HepG2 (cell line): Measurements from ENCODE around the gene C2orf81. TPM values are rescaled to one million over a fixed set of nuclear protein-coding genes. Genes with fewer than 3 reads are reported as not detected.

ENCODE experiments used
- EHMT2 ChIP-seq: fragments of 200-600 bp; sonication (generic); IDR thresholded peaks from 2 replicates; pipeline ENCODE4 v1.7.0; 2017; ENCODE audit warnings: antibody characterized with exemption, low read depth, low read length, borderline replicate concordance
- KLF16 ChIP-seq, 2 experiments: sonication (generic) in 1 of 2; formaldehyde crosslinking in 1 of 2; IDR thresholded peaks; 2 replicates each; pipeline versions ENCODE4 v1.6.1 to v1.8.0; 2016 to 2023; ENCODE audit warnings: missing genetic modification reagents in 2 of 2, missing compliant biosample characterization in 1 of 2
- SMAD3 ChIP-seq: sonication (generic); formaldehyde crosslinking; IDR thresholded peaks from 2 replicates; pipeline ENCODE4 v1.4.0; 2020; ENCODE audit warnings: missing genetic modification reagents
- SNAPC2 ChIP-seq: sonication (generic); formaldehyde crosslinking; IDR thresholded peaks from 2 replicates; pipeline ENCODE4 v1.8.1; 2022; ENCODE audit warnings: mild to moderate bottlenecking, missing genetic modification reagents
- TBX3 ChIP-seq: fragments of 450-650 bp; IDR thresholded peaks from 2 replicates; pipeline ENCODE4 v1.6.1; 2017; ENCODE audit warnings: antibody characterized with exemption, mild to moderate bottlenecking, inconsistent platforms, borderline replicate concordance
- ZNF205 ChIP-seq: IDR thresholded peaks from 2 replicates; pipeline ENCODE4 v1.6.1; 2018; ENCODE audit warnings: missing biosample characterization, missing genetic modification reagents
- ZNF460 ChIP-seq: sonication (generic); formaldehyde crosslinking; IDR thresholded peaks from 2 replicates; pipeline ENCODE4 v1.5.1; 2020; ENCODE audit warnings: missing genetic modification reagents, mild to moderate bottlenecking, borderline replicate concordance
- ZNF556 ChIP-seq: sonication (generic); formaldehyde crosslinking; IDR thresholded peaks from 2 replicates; pipeline ENCODE4 v1.4.0; 2020; ENCODE audit warnings: mild to moderate bottlenecking, missing genetic modification reagents, borderline replicate concordance
- polyA plus RNA-seq, 8 experiments: library from polyadenylated mRNA; depleted of rRNA in 3 of 8; stranded (reverse) in 7 of 8; unstranded in 1 of 8; fragments of >200 nt; fragmentation: Illumina TruSeq in 4 of 8; extraction: Trizol in 4 of 8; gene quantifications; 2 replicates each; pipeline versions ENCODE4 v1.2.1 to v1.2.3, GENCODE V29; 2011 to 2016; ENCODE audit warnings: low read depth in 4 of 8, missing spikeins in 1 of 8, mixed read lengths in 1 of 8; ENCODE audit not compliant: insufficient read depth in 1 of 8
- total RNA-seq, 5 experiments: library from RNA; depleted of rRNA; stranded (reverse); fragments of >200 nt; fragmentation: Illumina TruSeq; extraction: Trizol; gene quantifications; 2 replicates each; pipeline ENCODE4 v1.2.3, GENCODE V29; 2016; ENCODE audit warnings: low read depth in 1 of 5
- TF ChIP-seq, protein P1 (sequence below): sonication (generic); formaldehyde crosslinking; IDR thresholded peaks from 2 replicates; pipeline ENCODE4 v1.5.1; 2020; ENCODE audit warnings: mild to moderate bottlenecking, moderate library complexity, missing genetic modification reagents

The C2orf81 gene
- total and polyA plus RNA-seq, 2 of the 13 experiments (the other 11 are each of a cell fraction or from before 2014, with no cell fraction given): 0.15 to 0.17 TPM

- TF ChIP-seq ZNF460 (CRISPR knock-in tag) (peak; percentile 95), KLF16 (CRISPR knock-in tag; IDR thresholded peaks at IDR 0.05) (peak in 1 of 2 experiments; percentile 8; a peak in 1 of 4 replicates), SNAPC2 (CRISPR knock-in tag) (peak; percentile 2; the same call in 1 of the 2 replicates), SMAD3 (CRISPR knock-in tag) (peak; percentile 10), ZNF205 (CRISPR knock-in tag) (0 out of 2 replicates have a peak, but pooled peaks have one; percentile 10), EHMT2 (peak; percentile 91; the same call in 1 of the 2 replicates), TBX3 (peak; percentile 46; the same call in 1 of the 2 replicates), ZNF556 (CRISPR knock-in tag) (peak; percentile 82; the same call in 1 of the 2 replicates)
- TF ChIP-seq, protein P1, sequence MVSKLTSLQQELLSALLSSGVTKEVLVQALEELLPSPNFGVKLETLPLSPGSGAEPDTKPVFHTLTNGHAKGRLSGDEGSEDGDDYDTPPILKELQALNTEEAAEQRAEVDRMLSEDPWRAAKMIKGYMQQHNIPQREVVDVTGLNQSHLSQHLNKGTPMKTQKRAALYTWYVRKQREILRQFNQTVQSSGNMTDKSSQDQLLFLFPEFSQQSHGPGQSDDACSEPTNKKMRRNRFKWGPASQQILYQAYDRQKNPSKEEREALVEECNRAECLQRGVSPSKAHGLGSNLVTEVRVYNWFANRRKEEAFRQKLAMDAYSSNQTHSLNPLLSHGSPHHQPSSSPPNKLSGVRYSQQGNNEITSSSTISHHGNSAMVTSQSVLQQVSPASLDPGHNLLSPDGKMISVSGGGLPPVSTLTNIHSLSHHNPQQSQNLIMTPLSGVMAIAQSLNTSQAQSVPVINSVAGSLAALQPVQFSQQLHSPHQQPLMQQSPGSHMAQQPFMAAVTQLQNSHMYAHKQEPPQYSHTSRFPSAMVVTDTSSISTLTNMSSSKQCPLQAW: peak; percentile 10; the same call in 1 of the 2 replicates
- TF ChIP-seq, all 625 proteins: peak for 73; not testable (repeated sequence) for 552
These were observed 21.3 kb upstream of the C2orf81 start (continued) for GRCh38 chr2:74442483-74443297.
